PC-3 (cell line): ENCODE data around the gene ATG7. TPM values are rescaled to one million over a fixed set of nuclear protein-coding genes. Genes with fewer than 3 reads are reported as not detected.

Source experiments
- ATAC-seq: fragments of 200-7000 bp; cut with Tn5 transposase; 2 replicates; pipeline ENCODE4 v1.9.1; 2020; ENCODE audit warnings: mild to moderate bottlenecking, moderate library complexity
- BruUV-seq: library from RNA; stranded (reverse); fragments of 400-500 nt; replicated peaks from 2 replicates; lab custom pipeline; 2021; lab: Mats Ljungman, UMichigan
- CTCF ChIA-PET: fragments of 300-600 bp; sonication (Branson Sonifier 250); formaldehyde crosslinking; loops from one replicate; lab custom pipeline; 2022; ENCODE audit warnings: antibody characterized with exemption; lab: Charles Lee
- POLR2A ChIA-PET: fragments of 300-600 bp; sonication (Branson Sonifier 250); formaldehyde crosslinking; loops from one replicate; lab custom pipeline; 2022; ENCODE audit warnings: antibody characterized with exemption; ENCODE audit not compliant: unreplicated experiment; lab: Charles Lee
- DNase-seq: peaks from one replicate; pipeline ENCODE4 v3.0.0-alpha.2; 2015
- H2AFZ ChIP-seq: fragments of 300-600 bp; sonication (generic); 2 replicates; pipeline ENCODE4 v1.6.0; 2016; ENCODE audit warnings: antibody characterized with exemption, low read length
- H3F3A ChIP-seq: fragments of 300-600 bp; sonication (generic); one replicate; pipeline ENCODE4 v1.6.0; 2017; ENCODE audit warnings: antibody characterized with exemption, low read length, control low read depth, mild to moderate bottlenecking; ENCODE audit not compliant: unreplicated experiment
- H3K27ac ChIP-seq: fragments of 300-600 bp; sonication (generic); 2 replicates; pipeline ENCODE4 v1.5.1; 2016; ENCODE audit warnings: mild to moderate bottlenecking, low read length
- H3K27me3 ChIP-seq: fragments of 300-600 bp; sonication (generic); 2 replicates; pipeline ENCODE4 v1.6.1; 2016; ENCODE audit warnings: low read length, mixed read lengths
- H3K36me3 ChIP-seq: fragments of 300-600 bp; sonication (generic); 2 replicates; pipeline ENCODE4 v1.6.1; 2016; ENCODE audit warnings: low read depth, mixed run types, low read length, mixed read lengths
- H3K4me1 ChIP-seq: fragments of 300-600 bp; sonication (generic); 2 replicates; pipeline ENCODE4 v1.5.1; 2016; ENCODE audit warnings: low read length; ENCODE audit not compliant: insufficient read depth
- H3K4me2 ChIP-seq: fragments of 300-600 bp; sonication (generic); 2 replicates; pipeline ENCODE4 v1.6.0; 2016; ENCODE audit warnings: low read length
- H3K4me3 ChIP-seq: fragments of 300-600 bp; sonication (generic); 2 replicates; pipeline ENCODE4 v1.5.1; 2016; ENCODE audit warnings: mild to moderate bottlenecking, low read length, mixed read lengths
- H3K79me2 ChIP-seq: fragments of 300-600 bp; sonication (generic); 2 replicates; pipeline ENCODE4 v1.6.1; 2017; ENCODE audit warnings: low read length, mixed read lengths
- H3K9ac ChIP-seq: fragments of 300-600 bp; sonication (generic); 2 replicates; pipeline ENCODE4 v1.6.0; 2016; ENCODE audit warnings: mild to moderate bottlenecking, low read length
- H3K9me2 ChIP-seq: fragments of 300-600 bp; sonication (generic); replicated peaks from 2 replicates; pipeline ENCODE4 v1.6.1; 2016; ENCODE audit warnings: mixed run types, low read length, mixed read lengths
- H3K9me3 ChIP-seq: fragments of 300-600 bp; sonication (generic); 2 replicates; pipeline ENCODE4 v1.6.1; 2016; ENCODE audit warnings: low read length, mixed read lengths
- H4K20me1 ChIP-seq: fragments of 300-600 bp; sonication (generic); 2 replicates; pipeline ENCODE4 v1.6.1; 2016; ENCODE audit warnings: low read length, mixed read lengths
- CTCF ChIP-seq: fragments of 300-600 bp; sonication (generic); conservative IDR thresholded peaks from 2 replicates; pipeline ENCODE4 v1.5.1; 2017; ENCODE audit warnings: antibody characterized with exemption, low read depth, mild to moderate bottlenecking, low read length
- EZH2 ChIP-seq: fragments of 300-600 bp; sonication (generic); IDR thresholded peaks from one replicate; pipeline ENCODE4 v1.6.1; 2017; ENCODE audit warnings: antibody characterized with exemption, mild to moderate bottlenecking, low read length; ENCODE audit not compliant: unreplicated experiment
- EZH2phosphoT487 ChIP-seq: fragments of 300-600 bp; sonication (generic); IDR thresholded peaks from 2 replicates; pipeline ENCODE4 v1.6.1; 2018; ENCODE audit warnings: mild to moderate bottlenecking, antibody characterized with exemption, low read length, borderline replicate concordance
- intact Hi-C: fragments of 100-400 bp; cut with micrococcal nuclease; formaldehyde crosslinking; loops from 2 replicates; pipeline ENCODE4 v1.9.0; 2023
- total RNA-seq: library from RNA; depleted of rRNA; stranded (reverse); fragments of >200 nt; gene quantifications from 2 replicates; pipeline ENCODE4 v1.2.3, GENCODE V29; 2014

Gene ATG7
- total RNA-seq, 1 experiment from 2014 or later = 36.5 TPM

GRCh38 chr3:11555881-11556633, 283.9 kb downstream of the ATG7 start:
- H3K4me1 ChIP-seq = no peaks in the 10 kb centered on the region
- H4K20me1 ChIP-seq = no peaks in the 10 kb centered on the region; the same call in 1 of the 2 replicates
- H3K4me3 ChIP-seq = no peak overlapping the region
- ATAC-seq (no peak), DNase-seq (no peak)
- CTCF ChIA-PET = no interaction called here
- no peaks in the 10 kb centered on the region for H3F3A ChIP-seq
- H3K9me3 ChIP-seq = no peaks in the 10 kb centered on the region
- BruUV-seq = no TSS peak
- no peak overlapping the region for H3K9ac ChIP-seq
- peaks cover 13% of the 10 kb centered on the region; the same call in 1 of the 2 replicates for H3K36me3 ChIP-seq
- H2AFZ ChIP-seq = no peak overlapping the region
- H3K79me2 ChIP-seq = 0 out of 2 replicates have a peak, but pooled peaks cover 9% of the 10 kb centered on the region
- no peaks in the 10 kb centered on the region for H3K27me3 ChIP-seq
- H3K27ac ChIP-seq = no peak overlapping the region
- POLR2A ChIA-PET = no interaction called here
- H3K9me2 ChIP-seq = no peaks in the 10 kb centered on the region
- intact Hi-C loops = no loop called here
- no peak overlapping the region for H3K4me2 ChIP-seq
- TF ChIP-seq EZH2phosphoT487 (no peak), CTCF (no peak), EZH2 (no peak)

- H4K20me1 ChIP-seq = no peaks in the 10 kb centered on the region; the same call in 1 of the 2 replicates
- peaks cover 13% of the 10 kb centered on the region; the same call in 1 of the 2 replicates for H3K36me3 ChIP-seq
These were observed 284.9 kb downstream of the ATG7 start for GRCh38 chr3:11556851-11557644.

More at GRCh38 chr3:11556851-11557644, 284.9 kb downstream of the ATG7 start:
- 0 out of 2 replicates have a peak, but pooled peaks cover 9% of the 10 kb centered on the region for H3K79me2 ChIP-seq
- CTCF ChIA-PET = no interaction called here
- ATAC-seq = no peak
- TF ChIP-seq CTCF = no peak
- TF ChIP-seq EZH2 = no peak
- no peak for TF ChIP-seq EZH2phosphoT487
- H3K9ac ChIP-seq = no peak overlapping the region
- no peak overlapping the region for H2AFZ ChIP-seq
- intact Hi-C loops = no loop called here
- no peaks in the 10 kb centered on the region for H3K27me3 ChIP-seq
- no peak overlapping the region for H3K27ac ChIP-seq
- H3F3A ChIP-seq = no peaks in the 10 kb centered on the region
- no peak overlapping the region for H3K4me3 ChIP-seq
- BruUV-seq = no TSS peak
- H3K9me3 ChIP-seq = no peaks in the 10 kb centered on the region
- no peaks in the 10 kb centered on the region for H3K9me2 ChIP-seq
- no peaks in the 10 kb centered on the region for H3K4me1 ChIP-seq
- DNase-seq = no peak
- no peak overlapping the region for H3K4me2 ChIP-seq
- POLR2A ChIA-PET = no interaction called here
